CD8-positive, alpha-beta memory T cell (primary cell): ENCODE results near the gene AKTIP. TPM values are rescaled to one million over a fixed set of nuclear protein-coding genes. Genes with fewer than 3 reads are reported as not detected.

Experiments
- CTCF ChIA-PET: fragments of 350-600 bp; sonication (Branson Sonifier 250); formaldehyde crosslinking; loops from one replicate; lab custom pipeline; 2021; ENCODE audit warnings: antibody characterized with exemption; lab: Charles Lee
- POLR2A ChIA-PET: fragments of 350-600 bp; sonication (Branson Sonifier 250); formaldehyde crosslinking; loops from one replicate; lab custom pipeline; 2021; ENCODE audit warnings: antibody characterized with exemption; lab: Charles Lee
- DNase-seq, 5 donors: peaks; one replicate each; pipeline versions ENCODE4 v3.0.0 to v3.0.0-alpha.2; 2020 to 2022; ENCODE audit warnings: mixed read lengths in 1 of 5
- H3K27ac ChIP-seq: one replicate; pipeline ENCODE4 v1.7.0; 2013; ENCODE audit warnings: low read depth, mild to moderate bottlenecking, low read length, moderate library complexity
- H3K27me3 ChIP-seq: 2 replicates; pipeline ENCODE4 v1.7.0; 2013; ENCODE audit warnings: low read length, mild to moderate bottlenecking; ENCODE audit not compliant: insufficient read depth, poor library complexity, severe bottlenecking
- H3K36me3 ChIP-seq: 2 replicates; pipeline ENCODE4 v1.7.0; 2013; ENCODE audit warnings: mild to moderate bottlenecking, low read length, moderate library complexity; ENCODE audit not compliant: insufficient read depth
- H3K4me1 ChIP-seq: 2 replicates; pipeline ENCODE4 v1.7.0; 2013; ENCODE audit warnings: mild to moderate bottlenecking, low read length, moderate library complexity; ENCODE audit not compliant: insufficient read depth
- H3K4me3 ChIP-seq: 2 replicates; pipeline ENCODE4 v1.7.0; 2013; ENCODE audit warnings: mild to moderate bottlenecking, low read length
- H3K9me3 ChIP-seq: 2 replicates; pipeline ENCODE4 v1.7.0; 2013; ENCODE audit warnings: mild to moderate bottlenecking, low read length
- H3K27ac Mint-ChIP-seq, 8 donors: one replicate each; pipeline ENCODE4 v1.8.0; 2020 to 2021; ENCODE audit warnings: mixed read lengths in 8 of 8, mild to moderate bottlenecking in 6 of 8, inconsistent platforms in 3 of 8, moderate library complexity in 3 of 8
- H3K27me3 Mint-ChIP-seq, 2 donors: one replicate each; pipeline ENCODE4 v1.8.0; 2020 to 2021; ENCODE audit warnings: mixed read lengths in 2 of 2, mild to moderate bottlenecking in 1 of 2, moderate library complexity in 1 of 2
- H3K36me3 Mint-ChIP-seq, 3 donors: one replicate each; pipeline ENCODE4 v1.8.0; 2020 to 2021; ENCODE audit warnings: mixed read lengths in 3 of 3, inconsistent platforms in 1 of 3, mild to moderate bottlenecking in 1 of 3
- H3K4me1 Mint-ChIP-seq, 3 donors: one replicate each; pipeline ENCODE4 v1.8.0; 2020 to 2021; ENCODE audit warnings: mixed read lengths in 3 of 3, inconsistent platforms in 1 of 3, mild to moderate bottlenecking in 1 of 3
- H3K4me3 Mint-ChIP-seq, 7 donors: one replicate each; pipeline ENCODE4 v1.8.0; 2020 to 2021; ENCODE audit warnings: mixed read lengths in 7 of 7, mild to moderate bottlenecking in 6 of 7, moderate library complexity in 4 of 7, inconsistent platforms in 2 of 7
- H3K9me3 Mint-ChIP-seq, 5 donors: one replicate each; pipeline ENCODE4 v1.8.0; 2020 to 2022; ENCODE audit warnings: mixed read lengths in 5 of 5, mild to moderate bottlenecking in 3 of 5, moderate library complexity in 2 of 5, inconsistent platforms in 1 of 5
- polyA plus RNA-seq: library from polyadenylated mRNA; unstranded; fragments of 300-500 nt; fragmentation: Illumina TruSeq; gene quantifications from one replicate; pipeline ENCODE4 v1.2.3, GENCODE V29; 2021
- total RNA-seq, 2 experiments: library from RNA; stranded (reverse); gene quantifications; one replicate each; pipeline ENCODE4 v1.2.3, GENCODE V29; 2021

The AKTIP gene
- total and polyA plus RNA-seq, 3 experiments from 2014 or later, result 30.0 to 55.6 (median 31.5) TPM

DNA sequence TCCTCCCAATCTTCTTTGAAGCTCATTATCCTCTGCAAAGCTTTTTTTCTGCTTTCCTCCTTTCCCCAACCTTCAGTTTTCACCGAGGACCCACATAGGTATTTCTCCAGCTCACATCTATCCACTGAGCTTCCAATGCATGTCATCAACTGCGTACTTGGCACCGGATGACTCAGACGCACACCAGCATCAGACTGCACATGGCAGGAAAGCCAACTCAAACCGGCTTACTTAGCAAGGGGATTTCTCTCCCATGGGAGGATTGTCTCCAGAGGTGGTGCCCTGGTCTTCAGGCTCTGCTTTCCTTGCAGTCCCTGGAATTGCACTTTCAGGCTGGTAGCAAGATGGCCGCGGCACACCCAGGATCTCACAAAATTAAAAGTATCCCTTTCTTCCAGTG is 1.7 kb upstream of the AKTIP start:
- Histone ChIP-seq H3K9me3 (no peaks in the 10 kb centered on the region), H3K27ac (no peak overlapping the region), H3K4me3 (peak overlapping the region; percentile 78), H3K36me3 (no peaks in the 10 kb centered on the region), H3K27me3 (no peaks in the 10 kb centered on the region), H3K4me1 (peaks cover 28% of the 10 kb centered on the region)
- H3K4me1 Mint-ChIP-seq, result peaks cover 40 to 53% (median 40%) of the 10 kb centered on the region in 3 donors
- no peaks in the 10 kb centered on the region for H3K9me3 Mint-ChIP-seq
- H3K36me3 Mint-ChIP-seq, result peaks cover 0 to 23% (median 0%) of the 10 kb centered on the region in 3 donors
- POLR2A ChIA-PET, result interaction anchor here (1.6 to 3.6 kb wide), 3 partner anchors 47 to 70 kb away, joined by 4 to 49 read pairs (median 9); partner anchors contain the start of gene RBL2
- peak overlapping the region; percentile 84 to 97 (median 94) for H3K4me3 Mint-ChIP-seq
- DNase-seq, result peak in 1 of 5 donors; percentile 17
- H3K27ac Mint-ChIP-seq, result peak overlapping the region; percentile 80 to 99 (median 90)
- CTCF ChIA-PET, result interaction anchor here (1.1 to 1.8 kb wide), 6 partner anchors 9 to 405 kb away, joined by 3 to 6 read pairs (median 4); no protein-coding TSS in a partner anchor
- H3K27me3 Mint-ChIP-seq, result no peaks in the 10 kb centered on the region

DNA sequence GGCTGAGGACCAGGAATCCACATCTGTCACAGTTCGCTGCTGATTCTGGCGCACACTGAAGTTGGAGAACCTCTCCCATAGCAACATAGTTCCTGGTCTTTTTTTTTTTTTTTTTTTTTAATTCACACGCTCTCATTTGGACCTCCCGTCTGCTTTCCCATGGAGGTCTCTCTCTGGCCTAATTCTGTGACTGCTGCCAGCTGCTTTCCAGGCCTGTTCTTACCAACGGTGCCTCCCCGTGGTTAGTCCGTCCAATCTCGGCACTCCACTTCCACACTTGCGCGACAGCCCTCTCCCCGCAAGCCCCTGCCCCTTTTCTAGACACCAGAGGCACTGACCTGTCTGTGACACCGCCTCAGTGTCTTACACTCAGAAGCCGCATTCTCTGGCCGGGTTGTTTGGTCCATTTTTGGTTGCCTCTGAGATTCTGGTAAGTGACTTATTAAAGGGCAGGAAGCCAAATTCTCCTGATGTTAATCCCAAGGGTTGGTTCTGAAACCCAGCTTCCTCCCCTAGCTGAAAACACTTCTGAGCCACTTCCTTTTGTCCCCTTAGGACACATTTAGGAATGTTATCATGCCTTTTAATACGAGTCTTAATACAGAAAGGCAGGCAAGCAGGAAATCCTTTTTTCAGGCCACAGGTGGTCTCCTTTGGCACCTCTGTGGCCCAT is 1.1 kb upstream of the AKTIP start:
- H3K4me3 Mint-ChIP-seq, result peak overlapping the region; percentile 84 to 97 (median 94)
- H3K4me1 Mint-ChIP-seq, result peaks cover 41 to 55% (median 42%) of the 10 kb centered on the region in 3 donors
- Histone ChIP-seq H3K4me1 (peaks cover 29% of the 10 kb centered on the region), H3K9me3 (no peaks in the 10 kb centered on the region), H3K27ac (peak overlapping the region; percentile 68), H3K27me3 (no peaks in the 10 kb centered on the region), H3K4me3 (peak overlapping the region; percentile 78), H3K36me3 (peaks cover 1% of the 10 kb centered on the region)
- DNase-seq, result peak in 4 of 5 donors; percentile 12 to 54 (median 26)
- CTCF ChIA-PET, result interaction anchor here (1.0 to 1.8 kb wide), 8 partner anchors 9 to 449 kb away, joined by 3 to 6 read pairs (median 4); partner anchors contain the start of gene CHD9
- POLR2A ChIA-PET, result interaction anchor here (0.8 to 3.6 kb wide), 6 partner anchors 15 to 201 kb away, joined by 3 to 49 read pairs (median 6); partner anchors contain the start of gene RBL2
- peaks cover 0 to 25% (median 0%) of the 10 kb centered on the region in 3 donors for H3K36me3 Mint-ChIP-seq
- no peaks in the 10 kb centered on the region for H3K27me3 Mint-ChIP-seq
- H3K27ac Mint-ChIP-seq, result peak overlapping the region; percentile 80 to 99 (median 90)
- no peaks in the 10 kb centered on the region for H3K9me3 Mint-ChIP-seq

DNA sequence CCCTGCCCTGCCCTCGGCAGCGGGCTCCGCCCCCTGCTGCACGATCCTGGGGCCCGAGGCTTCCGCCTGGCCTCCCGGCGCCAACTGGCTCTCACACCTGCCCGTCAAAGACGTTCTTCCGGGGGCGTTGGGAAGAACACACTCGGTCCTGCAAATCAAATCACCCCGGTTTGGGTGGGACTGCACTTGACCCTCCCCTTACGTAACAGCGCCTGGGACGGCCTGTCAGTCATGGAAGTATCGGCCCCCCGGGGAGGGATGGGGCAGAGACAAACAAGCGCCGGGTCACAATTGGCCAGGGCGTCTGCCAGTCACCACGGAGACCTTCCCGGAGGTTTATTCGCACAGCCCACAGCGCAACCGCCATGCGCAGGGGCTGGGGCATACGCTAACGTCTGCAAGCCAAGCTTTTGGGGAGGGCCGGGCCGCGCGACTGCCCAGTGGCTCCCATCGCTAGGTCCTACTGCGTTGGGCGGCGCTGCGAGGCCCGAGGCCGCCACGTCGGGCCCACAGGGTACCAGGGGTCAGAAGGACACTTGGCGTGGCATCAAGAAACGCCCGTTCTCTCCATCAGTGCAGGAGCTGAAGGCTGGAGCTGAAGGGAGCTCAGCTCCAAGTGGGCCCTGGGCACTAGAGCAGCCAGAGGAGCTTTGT is 388 bp upstream of the AKTIP start:
- Mint-ChIP-seq H3K27ac (peak overlapping the region; percentile 80 to 99 (median 93)), H3K36me3 (peaks cover 0 to 32% (median 0%) of the 10 kb centered on the region in 3 donors), H3K27me3 (no peaks in the 10 kb centered on the region), H3K9me3 (no peaks in the 10 kb centered on the region), H3K4me3 (peak overlapping the region; percentile 84 to 97 (median 94)), H3K4me1 (peaks cover 48 to 60% (median 50%) of the 10 kb centered on the region in 3 donors)
- Histone ChIP-seq H3K36me3 (peaks cover 8% of the 10 kb centered on the region), H3K9me3 (no peaks in the 10 kb centered on the region), H3K27me3 (no peaks in the 10 kb centered on the region), H3K27ac (peak overlapping the region; percentile 68), H3K4me3 (peak overlapping the region; percentile 78), H3K4me1 (peaks cover 35% of the 10 kb centered on the region)
- ChIA-PET CTCF (interaction anchor here (1.0 to 1.8 kb wide), 8 partner anchors 10 to 449 kb away, joined by 3 to 6 read pairs (median 3); partner anchors contain the start of gene CHD9), POLR2A (interaction anchor here (0.8 to 3.6 kb wide), 8 partner anchors 9 to 200 kb away, joined by 3 to 49 read pairs (median 8); partner anchors contain the start of gene RBL2)
- DNase-seq, result peak; percentile 99 to 100 (median 100)

DNA sequence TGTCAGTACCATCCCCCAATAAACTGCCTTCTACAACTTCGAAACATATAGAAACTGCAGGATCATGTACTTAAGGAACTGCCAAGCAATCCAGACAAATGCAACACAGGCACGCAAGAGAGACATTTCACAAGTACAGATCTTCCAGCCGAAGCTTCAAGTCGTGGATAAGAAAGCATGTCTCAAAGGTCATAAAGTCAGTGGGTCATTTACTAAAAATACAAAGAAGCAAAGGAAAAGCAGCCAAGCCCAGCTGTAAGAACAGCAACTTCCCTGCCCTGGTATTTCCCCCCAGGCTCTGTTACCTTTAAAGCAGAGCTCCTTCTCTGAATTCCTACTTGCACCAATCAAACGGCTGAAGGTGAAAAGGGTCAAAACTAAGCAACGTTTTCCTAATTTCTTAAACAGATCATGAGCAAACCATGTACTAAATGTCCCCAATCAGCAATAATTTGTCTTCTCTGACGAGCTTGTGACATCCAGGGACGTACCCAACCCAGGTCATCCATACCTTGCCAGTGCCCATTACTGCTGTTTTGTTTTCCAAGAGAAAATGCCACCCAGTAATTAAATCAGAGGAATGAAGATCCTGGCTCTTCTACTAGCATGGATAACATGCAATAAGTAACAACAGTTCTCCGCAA is 1.7 kb downstream of the AKTIP start:
- Histone ChIP-seq H3K4me1 (peaks cover 35% of the 10 kb centered on the region), H3K4me3 (peak overlapping the region; percentile 73), H3K36me3 (peaks cover 18% of the 10 kb centered on the region), H3K27ac (no peak overlapping the region), H3K27me3 (no peaks in the 10 kb centered on the region), H3K9me3 (no peaks in the 10 kb centered on the region)
- Mint-ChIP-seq H3K4me1 (peaks cover 57 to 75% (median 59%) of the 10 kb centered on the region in 3 donors), H3K27me3 (no peaks in the 10 kb centered on the region), H3K36me3 (peaks cover 0 to 53% (median 0%) of the 10 kb centered on the region in 3 donors), H3K9me3 (no peaks in the 10 kb centered on the region), H3K27ac (peak overlapping the region; percentile 73 to 97 (median 90)), H3K4me3 (peak overlapping the region; percentile 91 to 99 (median 95))
- ChIA-PET POLR2A (interaction anchor here (1.3 to 2.5 kb wide), 2 partner anchors 45 to 48 kb away, joined by 4 to 10 read pairs; no protein-coding TSS in a partner anchor), CTCF (interaction anchor here (1.1 to 2.0 kb wide), 3 partner anchors 51 to 67 kb away, joined by 3 to 12 read pairs (median 3); partner anchors contain the start of gene RBL2)
- DNase-seq, result no peak

DNA sequence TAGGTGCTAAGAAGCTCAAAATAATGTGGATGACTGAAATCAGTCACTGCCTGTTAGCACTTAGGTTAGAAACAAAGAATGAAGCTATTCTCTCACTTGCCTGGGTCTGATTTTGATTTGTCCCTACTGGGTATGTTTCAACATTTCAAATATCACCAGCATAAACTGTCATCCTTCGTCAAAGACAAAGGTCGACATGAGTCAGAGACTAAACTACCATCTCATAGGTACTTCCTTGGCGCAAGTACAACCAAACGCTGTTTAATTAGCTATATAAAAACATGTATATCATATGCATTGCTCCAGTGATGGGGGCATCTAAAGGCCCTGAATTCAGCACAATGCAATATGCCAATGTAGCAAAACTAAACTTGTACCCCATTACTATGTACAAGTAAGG is 4.0 kb downstream of the AKTIP start:
- Mint-ChIP-seq H3K4me1 (peaks cover 56 to 79% (median 63%) of the 10 kb centered on the region in 3 donors), H3K27ac (peak overlapping the region in 6 of 8 donors; percentile 9 to 81 (median 56)), H3K9me3 (no peaks in the 10 kb centered on the region), H3K27me3 (no peaks in the 10 kb centered on the region), H3K4me3 (peak overlapping the region in 4 of 7 donors; percentile 12 to 47 (median 27)), H3K36me3 (peaks cover 7 to 74% (median 15%) of the 10 kb centered on the region in 3 donors)
- no peak overlapping the region for H3K27ac ChIP-seq
- H3K4me3 ChIP-seq, result no peak overlapping the region
- ChIA-PET POLR2A (no interaction called here), CTCF (no interaction called here)
- H3K36me3 ChIP-seq, result peaks cover 40% of the 10 kb centered on the region
- H3K9me3 ChIP-seq, result no peaks in the 10 kb centered on the region
- H3K27me3 ChIP-seq, result no peaks in the 10 kb centered on the region
- DNase-seq, result no peak
- H3K4me1 ChIP-seq, result peaks cover 23% of the 10 kb centered on the region

DNA sequence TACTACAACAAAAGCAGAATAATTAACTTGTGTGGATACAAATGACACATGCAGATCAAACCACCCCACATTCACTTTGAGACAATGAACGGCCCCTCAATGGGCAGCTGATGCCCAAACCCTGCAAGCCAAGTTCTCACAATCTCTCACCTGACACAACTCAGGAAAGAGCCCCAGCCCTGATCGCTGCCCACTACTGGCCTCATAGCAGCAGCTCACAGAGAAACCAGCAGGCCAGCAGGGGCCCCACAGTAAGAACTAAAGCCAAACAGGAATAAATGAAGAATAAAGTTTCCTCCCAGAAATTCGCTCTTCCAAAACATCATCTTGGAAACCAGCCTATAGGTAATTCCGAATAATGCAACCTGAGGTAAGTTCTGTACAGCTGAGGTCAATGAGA is 7.7 kb downstream of the AKTIP start:
- H3K4me3 Mint-ChIP-seq, result no peak overlapping the region
- ChIA-PET CTCF (interaction anchor here (0.9 to 1.2 kb wide), 2 partner anchors 41 to 60 kb away, joined by 3 read pairs; no protein-coding TSS in a partner anchor), POLR2A (interaction anchor here (0.5 to 2.3 kb wide), 3 partner anchors 7 to 16 kb away, joined by 3 to 9 read pairs (median 3); partner anchors contain the start of gene AKTIP)
- no peak for DNase-seq
- H3K9me3 Mint-ChIP-seq, result no peaks in the 10 kb centered on the region
- H3K27ac Mint-ChIP-seq, result peak overlapping the region in 6 of 8 donors; percentile 17 to 78 (median 54)
- peaks cover 15 to 93% (median 20%) of the 10 kb centered on the region in 3 donors for H3K36me3 Mint-ChIP-seq
- Histone ChIP-seq H3K4me1 (peaks cover 16% of the 10 kb centered on the region), H3K9me3 (no peaks in the 10 kb centered on the region), H3K4me3 (no peak overlapping the region), H3K36me3 (peaks cover 52% of the 10 kb centered on the region), H3K27me3 (no peaks in the 10 kb centered on the region), H3K27ac (no peak overlapping the region)
- H3K27me3 Mint-ChIP-seq, result no peaks in the 10 kb centered on the region
- peaks cover 46 to 81% (median 74%) of the 10 kb centered on the region in 3 donors for H3K4me1 Mint-ChIP-seq

DNA sequence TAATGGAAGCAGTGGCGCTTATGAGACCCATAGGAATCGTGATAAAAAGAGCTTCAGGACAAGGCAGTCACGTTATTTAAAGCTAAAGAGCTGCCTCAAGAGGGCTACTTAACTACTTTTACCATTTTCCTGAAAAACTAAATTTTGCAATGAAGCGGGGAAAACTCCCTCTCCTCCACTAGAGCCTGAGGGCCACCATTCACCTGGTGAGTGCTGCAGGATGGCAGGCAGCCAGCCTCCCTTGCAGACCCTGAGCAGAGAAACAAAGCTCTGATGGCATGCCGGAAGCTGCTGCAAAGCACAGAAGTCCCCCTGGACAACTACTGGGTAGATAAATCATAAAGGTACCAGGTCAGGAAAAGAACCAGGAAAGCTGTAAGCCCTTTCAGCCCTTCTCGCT is 8.4 kb downstream of the AKTIP start:
- Mint-ChIP-seq H3K36me3 (peaks cover 15 to 94% (median 23%) of the 10 kb centered on the region in 3 donors), H3K27ac (peak overlapping the region in 3 of 8 donors; percentile 32 to 43 (median 36)), H3K27me3 (no peaks in the 10 kb centered on the region), H3K4me1 (peaks cover 48 to 82% (median 75%) of the 10 kb centered on the region in 3 donors), H3K9me3 (no peaks in the 10 kb centered on the region), H3K4me3 (no peak overlapping the region)
- DNase-seq, result no peak
- ChIA-PET POLR2A (interaction anchor here (0.5 to 2.3 kb wide), 4 partner anchors 8 to 38 kb away, joined by 3 to 9 read pairs (median 3); partner anchors contain the start of gene AKTIP), CTCF (interaction anchor here (0.9 to 1.2 kb wide), 2 partner anchors 41 to 59 kb away, joined by 3 read pairs; no protein-coding TSS in a partner anchor)
- H3K9me3 ChIP-seq, result no peaks in the 10 kb centered on the region
- peaks cover 19% of the 10 kb centered on the region for H3K4me1 ChIP-seq
- H3K27me3 ChIP-seq, result no peaks in the 10 kb centered on the region
- no peak overlapping the region for H3K27ac ChIP-seq
- peaks cover 56% of the 10 kb centered on the region for H3K36me3 ChIP-seq
- no peak overlapping the region for H3K4me3 ChIP-seq
